PC-9 (cell line): ENCODE results near the gene ZNF398. TPM values are rescaled to one million over a fixed set of nuclear protein-coding genes. Genes with fewer than 3 reads are reported as not detected.

Experiments
- BruUV-seq: library from RNA; stranded (reverse); fragments of 400-500 nt; replicated peaks from 2 replicates; lab custom pipeline; 2021; lab: Mats Ljungman, UMichigan
- CTCF ChIA-PET: fragments of 300-600 bp; sonication (Branson Sonifier 250); formaldehyde crosslinking; loops from one replicate; lab custom pipeline; 2022; ENCODE audit warnings: antibody characterized with exemption; lab: Charles Lee
- POLR2A ChIA-PET: fragments of 300-600 bp; sonication (Branson Sonifier 250); formaldehyde crosslinking; loops from one replicate; lab custom pipeline; 2022; ENCODE audit warnings: antibody characterized with exemption; ENCODE audit not compliant: unreplicated experiment; lab: Charles Lee
- DNase-seq, 2 experiments: peaks; one replicate each; pipeline versions ENCODE4 v3.0.0 to v3.0.0-alpha.2; 2015 to 2022; ENCODE audit warnings: mixed read lengths in 1 of 2
- H2AFZ ChIP-seq: fragments of 200-600 bp; sonication (generic); 2 replicates; pipeline ENCODE4 v1.8.1; 2017; ENCODE audit warnings: antibody characterized with exemption
- H3F3A ChIP-seq: fragments of 200-600 bp; sonication (generic); 2 replicates; pipeline ENCODE4 v1.8.1; 2017; ENCODE audit warnings: antibody characterized with exemption, mild to moderate bottlenecking, low read depth; ENCODE audit not compliant: insufficient read depth
- H3K27ac ChIP-seq: fragments of 200-600 bp; sonication (generic); 2 replicates; pipeline ENCODE4 v1.6.1; 2016; ENCODE audit warnings: mixed run types
- H3K27me3 ChIP-seq: fragments of 200-600 bp; sonication (generic); 2 replicates; pipeline ENCODE4 v1.6.1; 2016; ENCODE audit warnings: low read depth, mixed run types; ENCODE audit not compliant: insufficient read depth
- H3K36me3 ChIP-seq: fragments of 200-600 bp; sonication (generic); 2 replicates; pipeline ENCODE4 v1.6.1; 2016; ENCODE audit warnings: low read depth, mixed run types
- H3K4me1 ChIP-seq: fragments of 200-600 bp; sonication (generic); replicated peaks from 2 replicates; pipeline ENCODE4 v1.6.1; 2016; ENCODE audit warnings: mixed run types; ENCODE audit not compliant: insufficient read depth
- H3K4me2 ChIP-seq: fragments of 200-600 bp; sonication (generic); 2 replicates; pipeline ENCODE4 v1.6.1; 2017; ENCODE audit warnings: mixed run types
- H3K4me3 ChIP-seq: fragments of 200-600 bp; sonication (generic); 2 replicates; pipeline ENCODE4 v1.6.1; 2016; ENCODE audit warnings: mixed run types
- H3K79me2 ChIP-seq: fragments of 200-600 bp; sonication (generic); 2 replicates; pipeline ENCODE4 v1.6.1; 2017; ENCODE audit warnings: low read depth, mixed run types
- H3K9me2 ChIP-seq: fragments of 200-600 bp; sonication (generic); 2 replicates; pipeline ENCODE4 v1.8.1; 2017; ENCODE audit warnings: mild to moderate bottlenecking; ENCODE audit not compliant: insufficient read depth
- H3K9me3 ChIP-seq: fragments of 200-600 bp; sonication (generic); 2 replicates; pipeline ENCODE4 v1.8.1; 2016; ENCODE audit warnings: low read depth; ENCODE audit not compliant: insufficient read depth
- H4K20me1 ChIP-seq: fragments of 200-600 bp; sonication (generic); 2 replicates; pipeline ENCODE4 v1.8.1; 2017; ENCODE audit not compliant: insufficient read depth
- CTCF ChIP-seq: fragments of 200-600 bp; sonication (generic); conservative IDR thresholded peaks from 2 replicates; pipeline ENCODE4 v1.6.1; 2017; ENCODE audit warnings: mixed run types, antibody characterized with exemption, mild to moderate bottlenecking, moderate library complexity
- EZH2 ChIP-seq: fragments of 200-600 bp; sonication (generic); IDR thresholded peaks from 2 replicates; pipeline ENCODE4 v1.8.0; 2017; ENCODE audit warnings: antibody characterized with exemption, low read depth
- intact Hi-C: fragments of 100-400 bp; cut with micrococcal nuclease; formaldehyde crosslinking; loops from one replicate; pipeline ENCODE4 v1.10.0; 2022; ENCODE audit not compliant: unreplicated experiment
- total RNA-seq: library from RNA; stranded (reverse); gene quantifications from 2 replicates; pipeline ENCODE4 v1.2.3, GENCODE V29; 2021

Gene ZNF398
- total RNA-seq, 1 experiment from 2014 or later, result 11.7 TPM

- peak overlapping the region; percentile 75 for H2AFZ ChIP-seq
- ChIA-PET POLR2A (no interaction called here), CTCF (interaction anchor here (0.5 kb wide), 1 partner anchor 25 kb away, joined by 6 read pairs; the partner anchor contains the start of gene ZNF398)
- peak overlapping the region; percentile 44 for H3K4me2 ChIP-seq
- H3K9me3 ChIP-seq, result no peaks in the 10 kb centered on the region
- no TSS peak for BruUV-seq
- H4K20me1 ChIP-seq, result no peaks in the 10 kb centered on the region
- H3K79me2 ChIP-seq, result no peaks in the 10 kb centered on the region
- H3K9me2 ChIP-seq, result no peaks in the 10 kb centered on the region
- H3K4me3 ChIP-seq, result no peak overlapping the region
- peak overlapping the region; percentile 96 for H3K27ac ChIP-seq
- TF ChIP-seq EZH2 (no peak), CTCF (no peak)
- H3K36me3 ChIP-seq, result peaks cover 23% of the 10 kb centered on the region
- H3F3A ChIP-seq, result peaks cover 23% of the 10 kb centered on the region
- intact Hi-C loops, result no loop called here
- peak; percentile 17 to 79 for DNase-seq
- H3K27me3 ChIP-seq, result no peaks in the 10 kb centered on the region
- peaks cover 17% of the 10 kb centered on the region for H3K4me1 ChIP-seq
These were observed 24.8 kb downstream of the ZNF398 start for GRCh38 chr7:149171892-149172533.

GRCh38 chr7:149172534-149172920 lies 25.3 kb downstream of the ZNF398 start:
- Histone ChIP-seq H3K9me2 (no peaks in the 10 kb centered on the region), H3K27ac (peak overlapping the region; percentile 96)
- no TSS peak for BruUV-seq

GRCh38 chr7:149175150-149175549 lies 27.9 kb downstream of the ZNF398 start:
- CTCF ChIA-PET, result no interaction called here
- H3K4me2 ChIP-seq, result no peak overlapping the region
- BruUV-seq, result no TSS peak

More at GRCh38 chr7:149172534-149172920, 25.3 kb downstream of the ZNF398 start:
- peaks cover 26% of the 10 kb centered on the region for H3K36me3 ChIP-seq
- H3F3A ChIP-seq, result peaks cover 23% of the 10 kb centered on the region
- CTCF ChIA-PET, result interaction anchor here (0.5 kb wide), 1 partner anchor 26 kb away, joined by 6 read pairs; the partner anchor contains the start of gene ZNF398
- POLR2A ChIA-PET, result no interaction called here
- H3K9me3 ChIP-seq, result no peaks in the 10 kb centered on the region
- intact Hi-C loops, result no loop called here
- no peak overlapping the region for H3K4me3 ChIP-seq
- H4K20me1 ChIP-seq, result no peaks in the 10 kb centered on the region
- no peaks in the 10 kb centered on the region for H3K27me3 ChIP-seq
- DNase-seq, result no peak
- no peak overlapping the region for H2AFZ ChIP-seq
- H3K79me2 ChIP-seq, result no peaks in the 10 kb centered on the region
- TF ChIP-seq EZH2, result no peak
- no peak for TF ChIP-seq CTCF
- H3K4me1 ChIP-seq, result peaks cover 17% of the 10 kb centered on the region
- peak overlapping the region; percentile 44 for H3K4me2 ChIP-seq

More at GRCh38 chr7:149175150-149175549, 27.9 kb downstream of the ZNF398 start:
- H3F3A ChIP-seq, result peaks cover 23% of the 10 kb centered on the region
- H2AFZ ChIP-seq, result no peak overlapping the region
- TF ChIP-seq EZH2 (no peak), CTCF (no peak)
- no peaks in the 10 kb centered on the region for H3K79me2 ChIP-seq
- no peaks in the 10 kb centered on the region for H3K9me2 ChIP-seq
- DNase-seq, result no peak
- peaks cover 17% of the 10 kb centered on the region for H3K4me1 ChIP-seq
- H3K4me3 ChIP-seq, result no peak overlapping the region
- no peaks in the 10 kb centered on the region for H4K20me1 ChIP-seq
- H3K9me3 ChIP-seq, result no peaks in the 10 kb centered on the region
- POLR2A ChIA-PET, result no interaction called here
- no peak overlapping the region for H3K27ac ChIP-seq
- H3K36me3 ChIP-seq, result peaks cover 19% of the 10 kb centered on the region
- intact Hi-C loops, result no loop called here
- H3K27me3 ChIP-seq, result no peaks in the 10 kb centered on the region
